Neural cell (in vitro differentiated cells): ENCODE measurements around the gene AGXT2.

Source experiments
- CTCF ChIP-seq: fragments of 450-650 bp; IDR thresholded peaks from 2 replicates; pipeline ENCODE4 v1.5.1; 2014; ENCODE audit warnings: antibody characterized with exemption, mild to moderate bottlenecking, moderate library complexity; ENCODE audit not compliant: poor library complexity, severe bottlenecking
- EP300 ChIP-seq: fragments of 450-650 bp; conservative IDR thresholded peaks from 2 replicates; pipeline ENCODE4 v1.6.1; 2014; ENCODE audit warnings: antibody characterized with exemption, mild to moderate bottlenecking, moderate library complexity; ENCODE audit not compliant: poor library complexity, severe bottlenecking
- EZH2 ChIP-seq: fragments of 200-600, 300-800 bp; shearing (Covaris generic), sonication (generic); IDR thresholded peaks from 2 replicates; pipeline ENCODE4 v1.6.1; 2014; ENCODE audit warnings: antibody characterized with exemption, low read length, borderline replicate concordance, mild to moderate bottlenecking; ENCODE audit not compliant: insufficient read depth, poor library complexity, severe bottlenecking
- MXI1 ChIP-seq: fragments of 450-650 bp; conservative IDR thresholded peaks from 2 replicates; pipeline ENCODE4 v1.6.1; 2014; ENCODE audit warnings: antibody characterized with exemption, mild to moderate bottlenecking; ENCODE audit not compliant: poor library complexity, severe bottlenecking
- POLR2AphosphoS5 ChIP-seq: IDR thresholded peaks from 2 replicates; pipeline ENCODE4 v1.6.1; 2012
- RAD21 ChIP-seq: fragments of 450-650 bp; conservative IDR thresholded peaks from 2 replicates; pipeline ENCODE4 v1.6.1; 2014; ENCODE audit warnings: antibody characterized with exemption, mild to moderate bottlenecking, moderate library complexity
- REST ChIP-seq: IDR thresholded peaks from 2 replicates; pipeline ENCODE4 v1.6.1; 2012; ENCODE audit warnings: borderline replicate concordance
- SMC3 ChIP-seq: fragments of 450-650 bp; conservative IDR thresholded peaks from 2 replicates; pipeline ENCODE4 v1.6.1; 2014; ENCODE audit warnings: antibody characterized with exemption, mild to moderate bottlenecking, moderate library complexity; ENCODE audit not compliant: poor library complexity
- TAF1 ChIP-seq: IDR thresholded peaks from 2 replicates; pipeline ENCODE4 v1.6.1; 2012; ENCODE audit warnings: low read depth

GRCh38 chr5:34968258-34968657 lies 79.5 kb downstream of the AGXT2 start:
- TF ChIP-seq POLR2AphosphoS5, result no peak
- TF ChIP-seq EP300, result no peak
- TF ChIP-seq TAF1, result no peak
- TF ChIP-seq CTCF, result no peak
- no peak for TF ChIP-seq RAD21
- TF ChIP-seq EZH2, result no peak
- TF ChIP-seq REST, result no peak
- TF ChIP-seq MXI1, result no peak
- TF ChIP-seq SMC3, result no peak
